ENCODE measurements around the gene ERI3. TPM values are rescaled to one million over a fixed set of nuclear protein-coding genes. Genes with fewer than 3 reads are reported as not detected.

Gene ERI3
- polyA plus RNA-seq, 2 donors = 15.1 to 26.1 TPM

GRCh38 chr1:44292651-44293050 lies 62.4 kb downstream of the ERI3 start:
- WGBS, 2 donors = 93 to 96% methylated on average over 10 of the region's 10 CpGs
- H3K27me3 ChIP-seq (ENCODE audit: control insufficient read depth in 1 of 2, insufficient read depth in 2 of 2, low read length in 2 of 2) = no peaks in the 10 kb centered on the region
- H3K36me3 ChIP-seq (ENCODE audit: control insufficient read depth in 2 of 2, insufficient read depth in 2 of 2, low read length in 1 of 2) = peaks cover 13 to 16% of the 10 kb centered on the region in 2 donors
- H3K9me3 ChIP-seq (ENCODE audit: control insufficient read depth in 2 of 2, insufficient read depth in 1 of 2, low read depth in 1 of 2, low read length in 1 of 2) = no peaks in the 10 kb centered on the region
- H3K4me1 ChIP-seq (ENCODE audit: control insufficient read depth in 2 of 2, insufficient read depth in 2 of 2, low read length in 1 of 2) = peaks cover 0 to 2% of the 10 kb centered on the region in 2 donors
- no peak overlapping the region for H3K27ac ChIP-seq (ENCODE audit: low read depth in 2 of 2, low read length in 1 of 2)
- no peak overlapping the region for H3K4me3 ChIP-seq (ENCODE audit: low read depth in 1 of 2, low read length in 2 of 2)

GRCh38 chr1:44290250-44291094 lies 64.6 kb downstream of the ERI3 start:
- peaks cover 3 to 4% of the 10 kb centered on the region in 2 donors for H3K36me3 ChIP-seq (ENCODE audit: control insufficient read depth in 2 of 2, insufficient read depth in 2 of 2, low read length in 1 of 2)
- no peaks in the 10 kb centered on the region for H3K4me1 ChIP-seq (ENCODE audit: control insufficient read depth in 2 of 2, insufficient read depth in 2 of 2, low read length in 1 of 2)
- no peaks in the 10 kb centered on the region for H3K9me3 ChIP-seq (ENCODE audit: control insufficient read depth in 2 of 2, insufficient read depth in 1 of 2, low read depth in 1 of 2, low read length in 1 of 2)
- H3K4me3 ChIP-seq (ENCODE audit: low read depth in 1 of 2, low read length in 2 of 2) = no peak overlapping the region
- no peaks in the 10 kb centered on the region for H3K27me3 ChIP-seq (ENCODE audit: control insufficient read depth in 1 of 2, insufficient read depth in 2 of 2, low read length in 2 of 2)
- 80% methylated on average over 11 of the region's 11 CpGs for WGBS, 2 donors
- no peak overlapping the region for H3K27ac ChIP-seq (ENCODE audit: low read depth in 2 of 2, low read length in 1 of 2)

- no peak overlapping the region for H3K4me3 ChIP-seq (ENCODE audit: low read depth in 1 of 2, low read length in 2 of 2)
- H3K27ac ChIP-seq (ENCODE audit: low read depth in 2 of 2, low read length in 1 of 2) = no peak overlapping the region
- peaks cover 0 to 7% of the 10 kb centered on the region in 2 donors for H3K36me3 ChIP-seq (ENCODE audit: control insufficient read depth in 2 of 2, insufficient read depth in 2 of 2, low read length in 1 of 2)
- no peaks in the 10 kb centered on the region for H3K9me3 ChIP-seq (ENCODE audit: control insufficient read depth in 2 of 2, insufficient read depth in 1 of 2, low read depth in 1 of 2, low read length in 1 of 2)
- no peaks in the 10 kb centered on the region for H3K27me3 ChIP-seq (ENCODE audit: control insufficient read depth in 1 of 2, insufficient read depth in 2 of 2, low read length in 2 of 2)
- 72 to 80% methylated on average over 7 of the region's 7 CpGs for WGBS, 2 donors
- no peaks in the 10 kb centered on the region for H3K4me1 ChIP-seq (ENCODE audit: control insufficient read depth in 2 of 2, insufficient read depth in 2 of 2, low read length in 1 of 2)
These were observed 65.5 kb downstream of the ERI3 start for GRCh38 chr1:44289530-44289929.

GRCh38 chr1:44288883-44289282 lies 66.2 kb downstream of the ERI3 start:
- no peaks in the 10 kb centered on the region for H3K9me3 ChIP-seq (ENCODE audit: control insufficient read depth in 2 of 2, insufficient read depth in 1 of 2, low read depth in 1 of 2, low read length in 1 of 2)
- no peaks in the 10 kb centered on the region for H3K4me1 ChIP-seq (ENCODE audit: control insufficient read depth in 2 of 2, insufficient read depth in 2 of 2, low read length in 1 of 2)
- H3K36me3 ChIP-seq (ENCODE audit: control insufficient read depth in 2 of 2, insufficient read depth in 2 of 2, low read length in 1 of 2) = peaks cover 6 to 7% of the 10 kb centered on the region in 2 donors
- no peak overlapping the region for H3K27ac ChIP-seq (ENCODE audit: low read depth in 2 of 2, low read length in 1 of 2)
- H3K27me3 ChIP-seq (ENCODE audit: control insufficient read depth in 1 of 2, insufficient read depth in 2 of 2, low read length in 2 of 2) = no peaks in the 10 kb centered on the region
- no peak overlapping the region for H3K4me3 ChIP-seq (ENCODE audit: low read depth in 1 of 2, low read length in 2 of 2)
- WGBS, 2 donors = 89 to 93% methylated on average over 4 of the region's 4 CpGs

- no peaks in the 10 kb centered on the region for H3K9me3 ChIP-seq (ENCODE audit: control insufficient read depth in 2 of 2, insufficient read depth in 1 of 2, low read depth in 1 of 2, low read length in 1 of 2)
- H3K36me3 ChIP-seq (ENCODE audit: control insufficient read depth in 2 of 2, insufficient read depth in 2 of 2, low read length in 1 of 2) = peaks cover 8 to 21% of the 10 kb centered on the region in 2 donors
- no peak overlapping the region for H3K27ac ChIP-seq (ENCODE audit: low read depth in 2 of 2, low read length in 1 of 2)
- WGBS, 2 donors = 95% methylated on average over 2 of the region's 2 CpGs
- peaks cover 0 to 4% of the 10 kb centered on the region in 2 donors for H3K4me1 ChIP-seq (ENCODE audit: control insufficient read depth in 2 of 2, insufficient read depth in 2 of 2, low read length in 1 of 2)
- no peak overlapping the region for H3K4me3 ChIP-seq (ENCODE audit: low read depth in 1 of 2, low read length in 2 of 2)
- no peaks in the 10 kb centered on the region for H3K27me3 ChIP-seq (ENCODE audit: control insufficient read depth in 1 of 2, insufficient read depth in 2 of 2, low read length in 2 of 2)
These were observed 70.9 kb downstream of the ERI3 start for GRCh38 chr1:44284184-44284583.

GRCh38 chr1:44283524-44284173 lies 71.4 kb downstream of the ERI3 start:
- no peak overlapping the region for H3K4me3 ChIP-seq (ENCODE audit: low read depth in 1 of 2, low read length in 2 of 2)
- H3K36me3 ChIP-seq (ENCODE audit: control insufficient read depth in 2 of 2, insufficient read depth in 2 of 2, low read length in 1 of 2) = peaks cover 8 to 21% of the 10 kb centered on the region in 2 donors
- no peak overlapping the region for H3K27ac ChIP-seq (ENCODE audit: low read depth in 2 of 2, low read length in 1 of 2)
- WGBS, 2 donors = 84 to 91% methylated on average over 3 of the region's 3 CpGs
- H3K4me1 ChIP-seq (ENCODE audit: control insufficient read depth in 2 of 2, insufficient read depth in 2 of 2, low read length in 1 of 2) = peaks cover 0 to 4% of the 10 kb centered on the region in 2 donors
- H3K27me3 ChIP-seq (ENCODE audit: control insufficient read depth in 1 of 2, insufficient read depth in 2 of 2, low read length in 2 of 2) = no peaks in the 10 kb centered on the region
- H3K9me3 ChIP-seq (ENCODE audit: control insufficient read depth in 2 of 2, insufficient read depth in 1 of 2, low read depth in 1 of 2, low read length in 1 of 2) = no peaks in the 10 kb centered on the region

GRCh38 chr1:44282704-44283426 lies 72.2 kb downstream of the ERI3 start:
- 93 to 96% methylated on average over 8 of the region's 8 CpGs for WGBS, 2 donors
- H3K4me1 ChIP-seq (ENCODE audit: control insufficient read depth in 2 of 2, insufficient read depth in 2 of 2, low read length in 1 of 2) = peaks cover 0 to 4% of the 10 kb centered on the region in 2 donors
- no peak overlapping the region for H3K4me3 ChIP-seq (ENCODE audit: low read depth in 1 of 2, low read length in 2 of 2)
- no peaks in the 10 kb centered on the region for H3K27me3 ChIP-seq (ENCODE audit: control insufficient read depth in 1 of 2, insufficient read depth in 2 of 2, low read length in 2 of 2)
- no peak overlapping the region for H3K27ac ChIP-seq (ENCODE audit: low read depth in 2 of 2, low read length in 1 of 2)
- H3K36me3 ChIP-seq (ENCODE audit: control insufficient read depth in 2 of 2, insufficient read depth in 2 of 2, low read length in 1 of 2) = peaks cover 8 to 19% of the 10 kb centered on the region in 2 donors
- H3K9me3 ChIP-seq (ENCODE audit: control insufficient read depth in 2 of 2, insufficient read depth in 1 of 2, low read depth in 1 of 2, low read length in 1 of 2) = no peaks in the 10 kb centered on the region

GRCh38 chr1:44281962-44282703 lies 72.9 kb downstream of the ERI3 start:
- H3K27ac ChIP-seq (ENCODE audit: low read depth in 2 of 2, low read length in 1 of 2) = no peak overlapping the region

GRCh38 chr1:44276901-44277300 lies 78.2 kb downstream of the ERI3 start:
- H3K27ac ChIP-seq (ENCODE audit: low read depth in 2 of 2, low read length in 1 of 2) = no peak overlapping the region
- no peaks in the 10 kb centered on the region for H3K4me1 ChIP-seq (ENCODE audit: control insufficient read depth in 2 of 2, insufficient read depth in 2 of 2, low read length in 1 of 2)
- WGBS, 2 donors = 73 to 78% methylated on average over 2 of the region's 2 CpGs
- no peak overlapping the region for H3K4me3 ChIP-seq (ENCODE audit: low read depth in 1 of 2, low read length in 2 of 2)
- H3K27me3 ChIP-seq (ENCODE audit: control insufficient read depth in 1 of 2, insufficient read depth in 2 of 2, low read length in 2 of 2) = no peaks in the 10 kb centered on the region
- no peaks in the 10 kb centered on the region for H3K9me3 ChIP-seq (ENCODE audit: control insufficient read depth in 2 of 2, insufficient read depth in 1 of 2, low read depth in 1 of 2, low read length in 1 of 2)
- peaks cover 0 to 2% of the 10 kb centered on the region in 2 donors for H3K36me3 ChIP-seq (ENCODE audit: control insufficient read depth in 2 of 2, insufficient read depth in 2 of 2, low read length in 1 of 2)

More at GRCh38 chr1:44281962-44282703, 72.9 kb downstream of the ERI3 start:
- Histone ChIP-seq H3K27me3 (ENCODE audit: control insufficient read depth in 1 of 2, insufficient read depth in 2 of 2, low read length in 2 of 2) (no peaks in the 10 kb centered on the region), H3K36me3 (ENCODE audit: control insufficient read depth in 2 of 2, insufficient read depth in 2 of 2, low read length in 1 of 2) (peaks cover 8 to 19% of the 10 kb centered on the region in 2 donors), H3K9me3 (ENCODE audit: control insufficient read depth in 2 of 2, insufficient read depth in 1 of 2, low read depth in 1 of 2, low read length in 1 of 2) (no peaks in the 10 kb centered on the region), H3K4me1 (ENCODE audit: control insufficient read depth in 2 of 2, insufficient read depth in 2 of 2, low read length in 1 of 2) (peaks cover 0 to 4% of the 10 kb centered on the region in 2 donors), H3K4me3 (ENCODE audit: low read depth in 1 of 2, low read length in 2 of 2) (no peak overlapping the region)
- WGBS, 2 donors = 50 to 65% methylated on average over 1 of the region's 1 CpG
